ENCODE data around the gene KRI1. TPM values are rescaled to one million over a fixed set of nuclear protein-coding genes. Genes with fewer than 3 reads are reported as not detected.

Gene KRI1
- total and polyA plus RNA-seq, 2 of the 8 experiments (the other 6 are each of a cell fraction or from before 2014, with no cell fraction given) = 14.2 to 45.2 TPM

DNA sequence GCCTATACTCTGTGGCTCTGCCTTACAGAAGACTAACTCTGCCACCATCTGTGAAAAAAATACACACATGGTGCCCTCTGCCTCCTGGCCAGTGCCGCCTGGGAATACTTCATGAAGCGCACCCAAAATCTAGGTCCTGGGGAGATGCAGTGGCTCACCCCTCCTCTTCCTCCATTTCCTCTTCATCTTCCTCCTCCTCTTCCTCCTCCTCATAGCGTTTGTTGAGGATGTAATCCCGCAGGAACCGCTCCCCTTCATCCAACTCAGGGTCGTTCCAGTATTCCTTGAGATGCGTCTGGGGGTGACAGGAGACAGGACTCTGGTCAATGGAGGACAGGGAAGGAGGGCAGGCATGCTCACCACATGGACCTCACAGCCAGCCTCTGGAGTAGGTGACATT lies 5.7 kb downstream of the KRI1 start (continued):
- no peak for TF ChIP-seq EGR1 (IDR thresholded peaks at IDR 0.05; ENCODE audit: borderline replicate concordance, low read depth, low read length)
